Large intestine (tissue), 3 donors: ENCODE results near the gene HIP1R. TPM values are rescaled to one million over a fixed set of nuclear protein-coding genes. Genes with fewer than 3 reads are reported as not detected.
"Not testable (repeated sequence)": the region's sequence is repeated elsewhere in the genome, so short reads cannot be mapped to it uniquely, and the experiment has no call there.

Source experiments
- DNase-seq, 2 donors: peaks; one replicate each; pipeline versions ENCODE4 v3.0.0 to v3.0.0-alpha.2; 2013
- H3K27ac ChIP-seq: one replicate; pipeline ENCODE4 v1.5.1; 2013; ENCODE audit warnings: low read length
- H3K27me3 ChIP-seq: 2 replicates; pipeline ENCODE4 v1.6.1; 2013; ENCODE audit warnings: low read length; ENCODE audit not compliant: control insufficient read depth, insufficient read depth
- H3K36me3 ChIP-seq: 2 replicates; pipeline ENCODE4 v1.6.1; 2013; ENCODE audit warnings: low read length; ENCODE audit not compliant: control insufficient read depth, insufficient read depth
- H3K4me1 ChIP-seq: one replicate; pipeline ENCODE4 v1.6.1; 2013; ENCODE audit warnings: low read length; ENCODE audit not compliant: control insufficient read depth, insufficient read depth
- H3K4me3 ChIP-seq: one replicate; pipeline ENCODE4 v1.5.1; 2013; ENCODE audit warnings: low read length
- H3K9me3 ChIP-seq: one replicate; pipeline ENCODE4 v1.6.1; 2013; ENCODE audit warnings: mild to moderate bottlenecking, low read depth, low read length, moderate library complexity; ENCODE audit not compliant: control insufficient read depth
- WGBS: methylation state at CpG from one replicate; pipeline ENCODE4 v1.1.5; 2013; ENCODE audit warnings: low lambda C conversion rate; ENCODE audit not compliant: insufficient coverage; 5-methylcytosine and 5-hydroxymethylcytosine counted together
- polyA plus RNA-seq: library from polyadenylated mRNA; unstranded; fragments of 120-200 nt; gene quantifications from one replicate; pipeline ENCODE4 v1.2.1, GENCODE V29; 2013

The HIP1R gene
- polyA plus RNA-seq, 1 donor: 41.8 TPM

DNA sequence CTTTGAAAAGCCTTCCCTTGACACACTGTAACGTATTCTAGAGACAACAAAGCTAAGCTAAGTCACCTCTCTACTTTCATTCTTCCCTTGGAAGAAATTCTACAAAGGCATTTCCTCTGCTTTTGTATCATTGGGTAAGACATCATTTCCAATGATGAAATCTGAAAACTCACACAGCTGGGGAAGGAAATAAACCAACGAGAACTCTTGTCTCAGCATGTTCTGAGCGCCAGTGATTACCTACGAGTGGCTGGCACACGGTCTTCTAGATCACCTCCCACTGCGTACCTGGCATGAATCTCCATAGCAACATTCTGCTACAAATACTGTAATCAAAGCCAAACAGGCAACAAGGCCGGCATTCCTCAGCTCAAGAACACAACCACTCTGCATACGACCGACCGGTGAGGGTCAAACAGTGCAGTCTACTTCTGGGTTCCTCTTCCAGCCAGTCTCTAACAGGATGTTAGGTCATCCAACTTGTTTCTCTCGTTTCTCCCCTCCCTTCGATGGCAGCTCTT, 53.0 kb downstream of the HIP1R start:
- WGBS: 13% methylated on average over 3 of the region's 12 CpGs
- H3K27ac ChIP-seq: peak overlapping the region; percentile 90
- H3K36me3 ChIP-seq: no peaks in the 10 kb centered on the region
- no peaks in the 10 kb centered on the region for H3K9me3 ChIP-seq
- peak; percentile 87 to 94 for DNase-seq
- no peaks in the 10 kb centered on the region for H3K27me3 ChIP-seq
- no peak overlapping the region for H3K4me3 ChIP-seq
- peaks cover 68% of the 10 kb centered on the region for H3K4me1 ChIP-seq

- no peak overlapping the region for H3K4me3 ChIP-seq
- no peaks in the 10 kb centered on the region for H3K9me3 ChIP-seq
- 87% methylated on average over 3 of the region's 13 CpGs for WGBS
- H3K27ac ChIP-seq: no peak overlapping the region
- H3K4me1 ChIP-seq: peaks cover 71% of the 10 kb centered on the region
- no peaks in the 10 kb centered on the region for H3K36me3 ChIP-seq
- DNase-seq: no peak
- H3K27me3 ChIP-seq: no peaks in the 10 kb centered on the region
These were observed 54.7 kb downstream of the HIP1R start for GRCh38 chr12:122889761-122890520.

GRCh38 chr12:122891661-122892525, 56.6 kb downstream of the HIP1R start:
- Histone ChIP-seq H3K4me1 (peaks cover 67% of the 10 kb centered on the region), H3K4me3 (no peak overlapping the region), H3K27ac (peak overlapping the region; percentile 66), H3K9me3 (no peaks in the 10 kb centered on the region), H3K36me3 (no peaks in the 10 kb centered on the region), H3K27me3 (no peaks in the 10 kb centered on the region)
- no CpG with 5 or more reads among the region's 10 CpGs for WGBS
- peak in 1 of 2 donors; percentile 51 for DNase-seq

GRCh38 chr12:122892724-122893123, 57.5 kb downstream of the HIP1R start:
- Histone ChIP-seq H3K27ac (peak overlapping the region; percentile 91), H3K4me1 (peaks cover 59% of the 10 kb centered on the region)
- DNase-seq, H3K36me3 ChIP-seq, H3K4me3 ChIP-seq, H3K27me3 ChIP-seq, H3K9me3 ChIP-seq: not testable (repeated sequence)
- WGBS: no CpG with 5 or more reads among the region's 9 CpGs

GRCh38 chr12:122893208-122894153, 58.2 kb downstream of the HIP1R start:
- Histone ChIP-seq H3K27me3 (no peaks in the 10 kb centered on the region), H3K36me3 (no peaks in the 10 kb centered on the region), H3K9me3 (no peaks in the 10 kb centered on the region), H3K4me1 (peaks cover 52% of the 10 kb centered on the region), H3K4me3 (peak overlapping the region; percentile 95), H3K27ac (peak overlapping the region; percentile 91)
- no CpG with 5 or more reads among the region's 7 CpGs for WGBS
- peak in 1 of 2 donors; percentile 74 for DNase-seq

DNA sequence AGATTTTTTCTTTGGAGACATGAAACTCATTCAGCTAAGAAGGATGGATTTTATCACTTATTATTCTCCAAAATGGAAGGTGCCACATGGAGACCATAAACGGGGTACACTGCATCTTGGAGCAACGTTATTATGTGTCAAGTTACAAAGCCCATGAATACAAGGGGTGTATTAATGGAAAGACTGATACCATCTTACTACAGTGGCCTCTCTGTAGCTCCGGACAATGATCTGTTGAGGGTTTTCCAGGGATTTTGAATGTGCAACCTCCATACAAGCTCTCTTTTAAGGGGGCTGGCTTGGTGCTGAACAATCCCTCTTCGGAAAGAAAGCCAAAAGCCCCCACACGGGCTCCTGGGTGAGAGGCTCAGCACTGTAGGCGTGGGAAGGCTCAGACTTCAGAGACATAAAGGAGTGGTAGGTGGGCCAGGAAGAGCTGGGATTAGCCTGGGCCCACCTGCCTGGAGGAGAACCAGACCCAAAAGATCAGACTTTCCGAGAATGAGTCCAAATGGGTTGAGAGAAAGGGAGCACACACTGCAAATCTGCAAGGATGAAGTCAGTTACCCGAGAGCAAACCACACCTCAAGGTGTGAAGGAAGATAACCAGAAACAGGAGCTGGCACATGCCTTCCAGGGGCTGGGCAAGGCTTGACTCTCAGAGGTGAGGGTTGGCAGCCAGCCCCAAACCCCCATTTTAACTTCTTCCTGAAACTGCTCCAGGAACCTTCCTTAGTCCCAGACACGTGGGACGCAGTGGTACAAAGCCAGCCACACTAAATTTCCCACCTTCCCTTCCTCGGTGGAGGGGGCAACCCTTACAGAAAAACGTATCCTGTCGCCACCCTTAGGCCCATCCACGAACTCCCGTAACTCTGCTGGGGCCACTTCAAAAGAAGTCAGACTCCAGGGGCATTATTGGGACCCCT, 59.2 kb downstream of the HIP1R start:
- Histone ChIP-seq H3K4me1 (peaks cover 44% of the 10 kb centered on the region), H3K4me3 (peak overlapping the region; percentile 95), H3K27me3 (no peaks in the 10 kb centered on the region), H3K27ac (peak overlapping the region; percentile 91), H3K9me3 (no peaks in the 10 kb centered on the region), H3K36me3 (no peaks in the 10 kb centered on the region)
- DNase-seq: peak in 1 of 2 donors; percentile 58
- 50% methylated on average over 1 of the region's 15 CpGs for WGBS

DNA sequence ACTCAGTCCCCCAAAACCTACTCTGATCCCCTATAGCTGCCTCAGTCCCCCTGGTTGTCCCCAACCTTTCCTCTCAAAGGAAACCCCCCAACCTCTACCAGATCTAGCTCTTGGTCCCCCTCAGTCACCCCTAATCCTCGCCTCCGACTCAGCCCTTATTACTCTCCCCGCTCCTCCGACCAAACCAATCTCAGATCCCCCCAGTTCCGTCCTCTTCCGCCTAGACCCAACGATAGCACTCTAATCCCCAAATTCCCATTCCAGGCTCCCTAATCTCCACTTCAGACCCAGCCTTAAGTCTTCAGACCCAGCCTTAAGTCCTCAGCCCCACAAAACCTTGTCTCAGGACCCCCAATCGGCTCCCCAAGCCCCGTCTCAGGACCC, 60.1 kb downstream of the HIP1R start:
- WGBS: 0% methylated on average over 2 of the region's 9 CpGs
- Histone ChIP-seq H3K27ac (peak overlapping the region; percentile 91), H3K9me3 (no peaks in the 10 kb centered on the region), H3K4me3 (peak overlapping the region; percentile 95), H3K36me3 (no peaks in the 10 kb centered on the region), H3K4me1 (peaks cover 41% of the 10 kb centered on the region), H3K27me3 (no peaks in the 10 kb centered on the region)
- peak in 1 of 2 donors; percentile 50 for DNase-seq

GRCh38 chr12:122895704-122896636, 60.7 kb downstream of the HIP1R start, which contains the start of gene VPS37B:
VPS37B (minus strand) TSS chr12:122896124; CDS start chr12:122896062, 62 bp downstream.
- no peaks in the 10 kb centered on the region for H3K27me3 ChIP-seq
- WGBS: 50% methylated on average over 1 of the region's 81 CpGs
- peaks cover 38% of the 10 kb centered on the region for H3K4me1 ChIP-seq
- H3K36me3 ChIP-seq: no peaks in the 10 kb centered on the region
- H3K27ac ChIP-seq: peak within 1 kb of the TSS; percentile 91
- peak within 1 kb of the TSS; percentile 95 for H3K4me3 ChIP-seq
- peak; percentile 85 to 86 for DNase-seq
- H3K9me3 ChIP-seq: no peaks in the 10 kb centered on the region
